ENCODE results near the gene ACE.

- TF ChIP-seq CTCF (IDR thresholded peaks at IDR 0.05) (no peak), POLR2A (IDR thresholded peaks at IDR 0.05) (no peak)
These were observed 21.9 kb downstream of the ACE start for GRCh38 chr17:63498626-63499195.
